Ovary (tissue), 9 donors: ENCODE measurements around the gene MTRF1. TPM values are rescaled to one million over a fixed set of nuclear protein-coding genes. Genes with fewer than 3 reads are reported as not detected.

Experiments used
- DNase-seq, 5 donors: peaks; one replicate each; pipeline ENCODE4 v3.0.0-alpha.2; 2019 to 2020
- H3K27ac ChIP-seq, 2 donors: fragments of 200-600 bp; one replicate each; pipeline versions ENCODE4 v1.5.1 to v1.8.0; 2019 to 2022
- H3K27me3 ChIP-seq: fragments of 200-600 bp; one replicate; pipeline ENCODE4 v1.8.0; 2022
- H3K36me3 ChIP-seq: fragments of 200-600 bp; sonication (generic); one replicate; pipeline ENCODE4 v1.5.1; 2019
- H3K4me1 ChIP-seq: one replicate; pipeline ENCODE4 v1.8.1; 2013; ENCODE audit warnings: mild to moderate bottlenecking, moderate library complexity; ENCODE audit not compliant: insufficient read depth
- H3K4me3 ChIP-seq: fragments of 200-600 bp; sonication (generic); one replicate; pipeline ENCODE4 v1.5.1; 2017
- H3K9me3 ChIP-seq, 2 donors: fragments of 200-600 bp in 1 of 2; sonication (generic) in 1 of 2; one replicate each; pipeline versions ENCODE4 v1.5.1 to v1.8.1; 2013 to 2019; ENCODE audit warnings: mild to moderate bottlenecking in 1 of 2, moderate library complexity in 1 of 2
- EP300 ChIP-seq: sonication (generic); formaldehyde crosslinking; IDR thresholded peaks from one replicate; pipeline ENCODE4 v1.6.1; 2017; ENCODE audit warnings: antibody characterized with exemption
- POLR2A ChIP-seq: fragments of 450-650 bp; IDR thresholded peaks from one replicate; pipeline ENCODE4 v1.6.1; 2017; ENCODE audit warnings: antibody characterized with exemption, mild to moderate bottlenecking, moderate library complexity
- WGBS, 3 donors: extraction: QIAGEN DNeasy Blood & Tissue Kit in 1 of 3; methylation state at CpG; one replicate each; pipeline versions ENCODE4 v1.1.5 to v1.1.7; 2013 to 2017; 5-methylcytosine and 5-hydroxymethylcytosine counted together
- intact Hi-C, 4 donors: fragments of 100-400 bp; cut with DNase I; formaldehyde crosslinking; loops; one replicate each; pipeline versions ENCODE4 v1.11.0 to v1.15.1; 2022 to 2023
- polyA plus RNA-seq, 2 donors: library from polyadenylated mRNA; stranded (reverse); fragments of 200-250 nt in 1 of 2; fragments of 350-450 nt in 1 of 2; fragmentation: Illumina TruSeq in 1 of 2; extraction: RNeasy Lipid Tissue Mini Kit (QIAGEN cat#74804) in 1 of 2; gene quantifications; one replicate each; pipeline ENCODE4 v1.2.3, GENCODE V29; 2013 to 2014
- total RNA-seq, 7 donors: library from RNA; depleted of rRNA in 2 of 7; stranded (reverse); fragments of >200 nt in 2 of 7; fragmentation: NEBNext Ultra II Directional in 3 of 7; extraction: Animal tissue kit (Norgen Biotek cat#: 25700) in 3 of 7; gene quantifications; one replicate each; pipeline versions ENCODE4 v1.1.0 to v1.2.4, GENCODE V29; 2016 to 2023
- TF ChIP-seq, protein P1 (sequence below), 3 donors: fragments of 450-650 bp in 2 of 3; fragments of 200-600 bp in 1 of 3; IDR thresholded peaks; one replicate each; pipeline versions ENCODE4 v1.5.1 to v1.8.0; 2016 to 2022; ENCODE audit warnings: antibody characterized with exemption in 3 of 3, mild to moderate bottlenecking in 1 of 3
- donor health status: DM: no; HTN: no; CAD: no; lungs with moderate emphysema.
- donor health status: DM: no; HTN: no; CAD: no.
- donor health status: Bipolar disorder and iron deficiency.
- donor health status: DM: yes; HTN: yes; CAD: no.
- donor health status: DM: no; HTN: no; CAD: no.
- donor health status: DM: yes; HTN: yes; CAD: no.

The MTRF1 gene
- total and polyA plus RNA-seq, 9 donors, result 6.4 to 12.2 (median 8.4) TPM

- Histone ChIP-seq H3K4me1 (no peaks in the 10 kb centered on the region), H3K27ac (no peak overlapping the region), H3K27me3 (no peaks in the 10 kb centered on the region), H3K9me3 (no peaks in the 10 kb centered on the region), H3K4me3 (no peak overlapping the region), H3K36me3 (no peaks in the 10 kb centered on the region)
- intact Hi-C loops, result no loop called here
- TF ChIP-seq, protein P1, sequence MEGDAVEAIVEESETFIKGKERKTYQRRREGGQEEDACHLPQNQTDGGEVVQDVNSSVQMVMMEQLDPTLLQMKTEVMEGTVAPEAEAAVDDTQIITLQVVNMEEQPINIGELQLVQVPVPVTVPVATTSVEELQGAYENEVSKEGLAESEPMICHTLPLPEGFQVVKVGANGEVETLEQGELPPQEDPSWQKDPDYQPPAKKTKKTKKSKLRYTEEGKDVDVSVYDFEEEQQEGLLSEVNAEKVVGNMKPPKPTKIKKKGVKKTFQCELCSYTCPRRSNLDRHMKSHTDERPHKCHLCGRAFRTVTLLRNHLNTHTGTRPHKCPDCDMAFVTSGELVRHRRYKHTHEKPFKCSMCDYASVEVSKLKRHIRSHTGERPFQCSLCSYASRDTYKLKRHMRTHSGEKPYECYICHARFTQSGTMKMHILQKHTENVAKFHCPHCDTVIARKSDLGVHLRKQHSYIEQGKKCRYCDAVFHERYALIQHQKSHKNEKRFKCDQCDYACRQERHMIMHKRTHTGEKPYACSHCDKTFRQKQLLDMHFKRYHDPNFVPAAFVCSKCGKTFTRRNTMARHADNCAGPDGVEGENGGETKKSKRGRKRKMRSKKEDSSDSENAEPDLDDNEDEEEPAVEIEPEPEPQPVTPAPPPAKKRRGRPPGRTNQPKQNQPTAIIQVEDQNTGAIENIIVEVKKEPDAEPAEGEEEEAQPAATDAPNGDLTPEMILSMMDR (IDR thresholded peaks at IDR 0.05), result no peak
- TF ChIP-seq POLR2A, result no peak
- no peak for TF ChIP-seq EP300
- DNase-seq, result no peak
- 91 to 100% (median 93%) methylated on average over 1 of the region's 1 CpG for WGBS, 3 donors
These were observed 32.6 kb upstream of the MTRF1 start for GRCh38 chr13:41295973-41296372.

DNA sequence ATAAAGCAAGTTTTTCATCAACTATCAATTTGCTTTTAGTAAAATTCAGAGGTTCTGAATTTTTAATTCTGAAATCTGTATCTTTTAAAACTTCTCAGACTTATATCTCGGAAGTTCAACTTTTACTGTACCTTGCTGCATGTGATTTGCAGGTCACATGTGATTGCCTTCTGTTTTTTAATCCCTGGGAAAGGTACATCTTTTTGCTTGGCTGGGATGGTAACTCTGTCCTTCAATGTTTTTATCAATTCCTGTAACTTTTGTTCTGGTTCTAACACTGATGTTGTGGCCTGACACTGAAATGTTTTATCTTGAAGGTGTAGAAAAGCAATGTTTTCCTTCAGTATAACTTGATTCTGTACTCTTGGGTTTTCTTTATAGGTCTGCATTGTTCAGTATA, 31.5 kb upstream of the MTRF1 start:
- WGBS, 3 donors, result 90 to 94% (median 93%) methylated on average over 1 of the region's 1 CpG
- Histone ChIP-seq H3K36me3 (no peaks in the 10 kb centered on the region), H3K27ac (no peak overlapping the region), H3K9me3 (no peaks in the 10 kb centered on the region), H3K4me1 (no peaks in the 10 kb centered on the region), H3K27me3 (no peaks in the 10 kb centered on the region), H3K4me3 (no peak overlapping the region)
- DNase-seq, result no peak
- intact Hi-C loops, result no loop called here
- no peak for TF ChIP-seq EP300
- TF ChIP-seq, protein P1 (IDR thresholded peaks at IDR 0.05), result no peak
- TF ChIP-seq POLR2A, result no peak

DNA sequence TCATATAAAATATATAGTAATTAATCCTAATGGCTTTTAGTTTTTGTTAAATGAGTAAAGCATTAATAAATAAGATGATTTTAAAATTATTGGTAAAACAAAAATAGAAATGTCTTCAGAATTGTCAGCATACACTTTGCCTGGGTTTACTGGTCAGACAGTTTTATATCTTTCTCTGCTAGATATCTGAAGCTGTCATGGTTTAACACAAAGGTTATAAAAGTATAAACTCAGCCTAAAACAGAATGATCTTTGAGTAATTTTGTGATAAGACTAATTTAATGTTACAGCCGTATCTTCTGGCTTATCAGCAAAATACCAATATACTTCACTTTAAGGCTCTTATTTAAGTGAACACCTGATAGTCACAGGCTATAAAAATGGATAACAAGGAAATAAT, 29.9 kb upstream of the MTRF1 start:
- intact Hi-C loops, result no loop called here
- no peak for DNase-seq
- H3K27ac ChIP-seq, result no peak overlapping the region
- TF ChIP-seq POLR2A (no peak), EP300 (no peak)
- TF ChIP-seq, protein P1 (IDR thresholded peaks at IDR 0.05), result no peak
- no peaks in the 10 kb centered on the region for H3K9me3 ChIP-seq
- H3K4me3 ChIP-seq, result no peak overlapping the region
- WGBS, 3 donors, result 77 to 84% (median 81%) methylated on average over 1 of the region's 1 CpG
- H3K27me3 ChIP-seq, result no peaks in the 10 kb centered on the region
- H3K36me3 ChIP-seq, result no peaks in the 10 kb centered on the region
- H3K4me1 ChIP-seq, result no peaks in the 10 kb centered on the region

DNA sequence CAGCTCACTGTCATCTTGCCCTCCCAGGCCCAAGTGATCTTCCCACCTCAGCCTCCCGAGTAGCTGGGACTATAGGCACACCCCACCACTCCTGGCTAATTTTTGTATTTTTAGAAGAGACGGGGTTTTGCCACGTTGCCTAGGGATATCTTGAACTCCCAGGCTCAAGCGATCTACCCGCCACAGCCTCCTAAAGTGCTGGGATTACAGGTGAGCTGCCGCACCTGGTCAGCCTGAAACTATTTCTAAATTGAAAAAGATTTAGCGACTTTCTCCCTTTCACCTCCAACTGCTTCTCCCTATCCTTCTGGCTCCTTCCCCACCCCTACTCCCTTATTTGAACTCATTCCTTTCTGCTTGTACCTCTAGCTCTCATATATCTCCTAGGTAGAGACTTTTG, 27.9 kb upstream of the MTRF1 start:
- intact Hi-C loops, result no loop called here
- H3K9me3 ChIP-seq, result no peaks in the 10 kb centered on the region
- WGBS, 3 donors, result 90 to 92% (median 92%) methylated on average over 7 of the region's 7 CpGs
- H3K36me3 ChIP-seq, result no peaks in the 10 kb centered on the region
- DNase-seq, result no peak
- TF ChIP-seq EP300, result no peak
- no peak for TF ChIP-seq POLR2A
- TF ChIP-seq, protein P1 (IDR thresholded peaks at IDR 0.05), result no peak
- no peak overlapping the region for H3K4me3 ChIP-seq
- no peaks in the 10 kb centered on the region for H3K27me3 ChIP-seq
- no peaks in the 10 kb centered on the region for H3K4me1 ChIP-seq
- H3K27ac ChIP-seq, result no peak overlapping the region
